ENCODE data around the gene PRKAA1.

Gene PRKAA1

GRCh38 chr5:40798012-40798800 is at the start of gene PRKAA1:
Gene PRKAA1 (minus strand): TSS chr5:40798374. CDS start chr5:40798189, 185 bp downstream.
- DNase-seq (ENCODE audit: low read depth): no peak

GRCh38 chr5:40847525-40847924 is 49.4 kb upstream of the PRKAA1 start:
- DNase-seq (ENCODE audit: low read depth): no peak

DNA sequence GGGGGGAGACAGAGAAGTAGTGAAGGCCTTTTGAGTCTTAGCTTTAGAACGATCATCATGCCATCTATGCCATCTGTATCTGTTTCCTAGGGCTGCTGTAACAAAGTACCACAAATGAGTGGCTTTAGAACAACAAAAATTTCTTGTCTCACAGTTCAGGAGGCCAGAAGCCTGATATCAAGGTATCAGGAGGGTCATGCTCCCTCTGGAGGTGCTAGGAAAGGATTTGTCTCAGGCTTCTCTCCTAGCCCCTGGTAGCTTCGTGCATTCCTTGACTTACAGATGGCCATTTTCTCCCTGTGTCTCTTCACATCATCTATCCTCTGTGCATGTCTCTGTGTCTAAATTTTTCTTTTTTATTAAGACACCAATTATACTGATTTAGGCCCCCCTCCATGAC is 48.2 kb upstream of the PRKAA1 start:
- no peak for DNase-seq (ENCODE audit: low read depth)

GRCh38 chr5:40844565-40844964 is 46.4 kb upstream of the PRKAA1 start:
- DNase-seq (ENCODE audit: low read depth): no peak

- no peak for DNase-seq (ENCODE audit: low read depth)
Measured at GRCh38 chr5:40842351-40842750, 44.2 kb upstream of the PRKAA1 start.

DNA sequence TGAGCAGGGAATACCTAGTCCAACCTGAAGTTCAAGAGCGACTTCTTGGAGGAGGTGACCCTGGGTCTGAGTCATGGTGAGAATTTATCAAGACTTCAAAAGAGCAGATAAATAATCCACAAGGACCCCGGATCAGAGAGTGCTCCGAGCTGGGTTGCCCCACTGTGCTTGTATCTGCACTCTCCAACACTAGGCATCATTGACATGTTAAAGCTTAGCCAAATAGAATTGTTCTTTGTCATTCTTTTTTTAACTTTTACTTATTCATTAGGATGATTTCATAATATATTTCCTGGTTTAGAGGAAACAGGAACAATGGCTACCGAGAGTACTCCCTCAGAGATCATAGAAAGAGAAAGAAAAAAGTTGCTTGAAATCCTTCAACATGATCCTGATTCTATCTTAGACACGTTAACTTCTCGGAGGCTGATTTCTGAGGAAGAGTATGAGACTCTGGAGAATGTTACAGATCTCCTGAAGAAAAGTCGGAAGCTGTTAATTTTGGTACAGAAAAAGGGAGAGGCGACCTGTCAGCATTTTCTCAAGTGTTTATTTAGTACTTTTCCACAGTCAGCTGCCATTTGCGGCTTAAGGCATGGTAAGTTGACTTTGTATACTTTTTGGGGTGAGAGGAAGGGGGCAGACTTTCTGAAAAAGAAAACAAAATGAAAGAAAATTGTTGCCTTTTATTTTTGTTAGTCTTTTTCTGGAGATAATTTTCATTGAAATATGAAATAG is 43.1 kb upstream of the PRKAA1 start, which contains the start of gene CARD6:
Gene CARD6 (plus strand): TSS at position 300 of the 738 bp plus-strand sequence. CDS start 16 bp downstream, at position 316.
- DNase-seq (ENCODE audit: low read depth): no peak

- DNase-seq (ENCODE audit: low read depth): no peak
Measured at GRCh38 chr5:40838086-40838485, 39.9 kb upstream of the PRKAA1 start.

GRCh38 chr5:40834849-40835787 is 36.9 kb upstream of the PRKAA1 start, which contains the start of gene RPL37:
Gene RPL37 (minus strand): TSS chr5:40835222. CDS start chr5:40835185, 37 bp downstream.
- peak; percentile 89 for DNase-seq (ENCODE audit: low read depth)

GRCh38 chr5:40834391-40834848 is 36.2 kb upstream of the PRKAA1 start:
- DNase-seq (ENCODE audit: low read depth): no peak

- DNase-seq (ENCODE audit: low read depth): no peak
Measured at GRCh38 chr5:40833712-40834229, 35.6 kb upstream of the PRKAA1 start.

- DNase-seq (ENCODE audit: low read depth): no peak
Measured at GRCh38 chr5:40832345-40832744, 34.2 kb upstream of the PRKAA1 start.

DNA sequence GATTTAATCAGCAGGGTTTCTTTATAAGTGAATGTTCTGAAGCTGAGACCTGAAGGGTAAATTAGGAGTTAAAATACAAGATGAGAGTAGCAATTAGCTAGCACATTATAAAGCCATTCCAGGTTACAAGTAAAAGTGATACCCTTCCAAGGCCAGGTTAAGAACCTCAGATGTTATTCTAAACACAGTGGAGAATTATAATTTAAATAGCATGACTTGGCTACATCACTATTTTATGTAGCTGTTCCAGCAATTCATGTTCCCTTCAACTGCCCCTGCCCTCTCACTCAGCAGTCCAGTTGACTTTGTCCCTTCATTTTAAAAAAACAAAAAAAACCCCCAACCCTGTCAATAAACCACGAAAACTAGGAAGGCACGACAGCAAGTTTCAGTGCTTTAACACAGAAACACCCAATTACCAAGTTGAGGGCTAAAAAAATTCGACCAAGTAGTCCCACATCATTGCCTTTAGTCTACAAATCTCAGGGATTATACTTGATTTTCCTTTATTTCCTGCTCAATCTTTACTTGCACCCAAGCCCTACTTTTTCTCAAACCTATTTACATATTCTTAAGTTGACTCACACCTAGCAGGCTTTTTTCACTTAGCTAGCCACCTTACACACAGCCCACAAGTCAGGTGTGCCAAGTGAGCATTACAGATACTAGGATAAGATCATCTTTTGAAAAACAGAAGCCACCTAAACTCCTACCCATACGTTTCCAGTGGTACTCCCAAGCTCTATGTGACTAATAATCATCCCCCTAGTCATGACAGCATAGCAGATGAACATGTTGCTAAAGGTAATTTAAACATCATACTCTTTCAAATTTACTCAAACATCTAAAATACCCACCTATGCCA is 33.4 kb upstream of the PRKAA1 start:
- no peak for DNase-seq (ENCODE audit: low read depth)

DNA sequence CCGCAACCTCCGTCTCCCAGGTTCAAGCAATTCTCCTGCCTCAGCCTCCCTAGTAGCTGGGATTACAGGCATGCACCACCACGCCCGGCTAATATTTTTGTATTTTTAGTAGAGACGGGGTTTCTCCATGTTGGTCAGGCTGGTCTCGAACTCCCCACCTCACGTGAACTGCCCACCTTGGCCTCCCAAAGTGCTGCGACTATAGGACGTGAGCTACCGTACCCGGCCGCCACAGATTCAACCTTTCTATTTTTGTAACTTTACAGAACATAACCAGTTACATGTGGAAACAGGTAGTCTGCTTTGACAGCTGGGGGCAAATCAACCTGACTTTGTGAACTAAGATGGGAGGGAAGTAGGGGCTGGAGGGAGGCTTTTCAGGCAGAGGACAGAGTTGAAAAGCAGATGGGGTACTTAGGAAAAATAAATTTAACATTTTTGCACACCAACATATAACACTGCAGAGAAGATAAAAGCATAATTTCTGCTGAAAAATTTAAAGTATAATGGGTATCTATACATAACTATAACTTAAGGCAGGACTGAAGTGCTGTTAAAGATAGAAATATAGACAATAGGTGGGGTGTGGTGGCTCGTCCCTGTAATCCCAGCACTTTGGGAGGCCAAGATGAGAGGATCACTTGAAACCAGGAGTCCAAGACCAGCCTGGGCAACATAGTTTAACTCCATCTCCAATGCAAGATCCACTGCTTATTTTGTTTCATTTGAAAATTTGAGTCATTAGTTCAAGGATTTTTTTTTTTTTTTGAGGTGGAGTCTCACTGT is 31.8 kb upstream of the PRKAA1 start:
- no peak for DNase-seq (ENCODE audit: low read depth)

DNA sequence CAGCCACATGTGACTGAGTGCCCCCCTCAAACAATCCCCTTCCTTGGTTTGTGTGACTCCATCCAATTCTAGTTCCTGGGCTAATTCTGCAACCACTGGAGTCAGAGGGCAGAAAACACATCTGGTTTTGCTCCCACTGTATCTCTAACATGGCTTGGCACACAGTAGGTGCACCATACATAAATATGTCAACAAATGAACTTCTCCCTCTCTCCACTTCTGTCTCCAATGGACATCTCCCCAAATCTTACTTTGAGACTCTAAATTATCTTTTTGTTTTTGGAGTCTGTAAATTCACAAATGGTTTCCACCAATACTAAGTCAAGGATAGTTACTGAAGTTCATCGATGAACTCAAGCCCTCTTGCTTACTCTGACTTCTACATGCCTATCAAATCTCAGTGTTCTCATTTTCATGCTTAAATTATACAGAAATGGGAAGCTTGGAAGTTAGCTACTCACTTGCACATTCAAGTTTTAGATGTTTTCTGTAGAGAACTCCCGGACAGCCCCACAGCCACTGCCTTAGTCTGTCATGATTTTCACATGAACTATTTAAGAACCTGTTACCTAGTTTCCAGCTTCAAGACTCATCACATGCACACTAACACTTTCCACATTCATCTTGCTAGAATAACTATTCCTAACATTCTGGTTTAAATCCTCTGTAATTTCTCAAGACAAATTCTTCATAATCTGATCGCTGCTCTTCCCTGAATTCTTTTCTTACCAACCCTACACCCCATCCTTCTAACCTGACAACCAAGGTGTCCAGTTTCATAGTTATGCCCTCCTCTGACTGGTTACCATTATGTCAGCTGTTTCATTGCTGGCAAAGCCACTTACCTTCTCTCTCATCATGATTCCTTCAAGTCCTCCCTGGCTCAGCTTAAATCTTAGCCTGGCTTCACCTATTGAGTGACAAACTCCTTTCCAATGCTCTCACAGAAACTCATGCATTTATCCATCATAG is 30.8 kb upstream of the PRKAA1 start:
- no peak for DNase-seq (ENCODE audit: low read depth)

DNA sequence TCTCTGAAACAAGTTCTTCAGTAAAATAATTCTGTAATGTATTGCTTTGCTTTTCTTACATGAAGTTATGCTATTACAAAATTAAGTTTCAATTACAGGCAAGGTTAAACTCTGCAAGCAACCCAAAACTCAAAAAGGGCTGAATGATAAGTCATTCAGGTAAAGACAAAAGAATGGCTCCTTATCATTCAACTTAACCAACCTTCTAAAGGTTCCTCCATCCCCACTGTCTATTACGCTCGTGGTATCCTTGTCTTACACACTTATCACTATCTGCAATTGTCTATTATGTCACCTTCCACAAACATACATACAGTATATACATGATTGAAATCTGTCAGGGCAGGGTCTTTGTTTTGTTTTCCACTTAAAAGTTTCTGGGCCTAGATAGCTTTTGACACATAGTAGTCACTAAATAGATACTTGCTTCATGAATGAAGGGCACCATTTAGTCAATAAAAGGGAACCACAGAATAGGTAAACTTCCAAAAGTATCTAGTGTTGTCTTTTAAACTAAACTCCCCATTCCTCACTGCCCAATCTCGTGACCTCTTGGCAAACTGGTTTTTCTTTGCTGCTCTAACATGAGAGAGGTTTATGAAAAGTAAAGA is 30.0 kb upstream of the PRKAA1 start:
- no peak for DNase-seq (ENCODE audit: low read depth)

DNA sequence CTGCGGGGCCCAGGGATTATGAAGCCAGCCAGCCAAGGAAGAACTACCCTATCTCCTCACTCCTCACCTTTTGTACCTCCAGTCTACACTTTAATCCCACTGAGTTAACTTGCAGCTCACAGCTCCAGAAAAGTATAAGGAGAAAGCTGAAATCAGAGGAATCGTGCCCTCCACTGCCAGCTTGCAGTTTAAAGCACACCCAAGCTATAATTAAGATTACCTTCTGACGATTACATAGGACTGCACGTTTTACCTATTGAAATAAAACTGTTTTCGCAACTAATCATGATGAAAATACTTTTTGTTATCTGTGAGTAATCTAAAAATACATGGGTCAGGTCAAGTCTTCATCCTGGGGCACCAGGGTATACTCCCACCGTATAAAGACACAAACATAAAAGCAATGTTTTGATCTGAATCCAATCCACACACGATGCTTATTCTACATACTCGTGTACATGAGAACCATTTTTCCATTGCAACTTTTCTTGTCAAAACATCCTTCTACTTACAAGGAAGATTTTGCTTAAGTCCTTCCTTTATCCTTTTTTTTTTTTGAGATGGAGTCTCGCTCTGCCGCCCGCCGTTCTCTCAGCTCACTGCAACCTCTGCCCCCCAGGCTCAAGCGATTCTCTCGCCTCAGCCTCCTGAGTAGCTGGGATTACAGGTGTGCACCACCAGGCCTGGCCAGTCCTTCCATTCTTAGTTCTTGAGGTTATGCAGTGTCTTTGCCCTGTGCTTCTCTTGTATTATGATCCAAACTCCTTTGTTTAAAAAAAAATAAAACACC is 29.2 kb upstream of the PRKAA1 start:
- DNase-seq (ENCODE audit: low read depth): no peak

DNA sequence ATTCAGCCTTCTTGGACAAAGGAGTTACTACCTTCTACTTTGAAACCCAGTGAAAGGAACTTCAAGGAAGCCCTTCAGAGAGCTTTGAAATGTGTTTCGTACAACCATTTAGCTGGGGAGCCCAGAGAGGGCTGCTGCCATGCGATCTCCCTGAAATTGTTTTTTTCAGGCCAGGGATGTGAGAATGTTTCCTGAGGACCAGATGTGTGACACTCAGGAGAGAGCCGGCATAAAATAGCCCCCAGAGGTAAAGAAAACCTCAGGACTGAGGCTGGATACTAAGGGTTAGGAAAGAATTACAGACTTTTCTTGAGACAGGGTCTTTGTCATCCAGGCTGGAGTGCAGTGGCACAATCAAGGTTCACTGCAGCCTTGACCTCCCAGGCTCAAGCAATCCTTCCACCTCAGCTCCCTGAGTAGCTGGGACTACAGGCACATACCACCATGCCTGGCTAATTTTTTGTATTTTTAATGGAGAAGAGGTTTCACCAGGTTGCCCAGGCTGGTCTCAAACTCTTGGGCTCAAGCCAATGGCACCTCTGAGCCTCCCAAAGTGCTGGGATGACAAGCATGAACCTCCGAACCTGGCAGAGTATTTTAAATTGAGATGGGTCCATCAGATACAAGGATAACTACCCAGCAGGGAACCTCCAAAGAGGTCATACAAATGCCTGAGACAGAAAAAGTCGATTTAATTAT is 28.5 kb upstream of the PRKAA1 start:
- DNase-seq (ENCODE audit: low read depth): no peak

All from non-pigmented ciliary epithelial cell (primary cell).